ENCODE results near the gene CRTC2. TPM values are rescaled to one million over a fixed set of nuclear protein-coding genes. Genes with fewer than 3 reads are reported as not detected.
"Not testable (repeated sequence)": the region's sequence is repeated elsewhere in the genome, so short reads cannot be mapped to it uniquely, and the experiment has no call there.

CRTC2 gene
- total RNA-seq, 2 donors from 2014 or later = 84.9 to 131 TPM

- Mint-ChIP-seq H3K27ac (peak overlapping the region; percentile 92), H3K9me3 (no peaks in the 10 kb centered on the region), H3K4me3 (peak overlapping the region; percentile 96), H3K4me1 (peaks cover 25% of the 10 kb centered on the region), H3K27me3 (no peaks in the 10 kb centered on the region), H3K36me3 (ENCODE audit: low read depth) (peaks cover 57% of the 10 kb centered on the region)
- no peak for ATAC-seq (replicated peaks)
These were observed 38.2 kb downstream of the CRTC2 start for GRCh38 chr1:153919876-153920852.

- H3K27ac Mint-ChIP-seq = no peak overlapping the region
- no peak overlapping the region for H3K4me3 Mint-ChIP-seq
- peak; percentile 59 for ATAC-seq (replicated peaks)
- no peaks in the 10 kb centered on the region for H3K27me3 Mint-ChIP-seq
- peaks cover 58% of the 10 kb centered on the region for H3K36me3 Mint-ChIP-seq (ENCODE audit: low read depth)
- H3K4me1 Mint-ChIP-seq = peaks cover 32% of the 10 kb centered on the region
- no peaks in the 10 kb centered on the region for H3K9me3 Mint-ChIP-seq
These were observed 42.1 kb downstream of the CRTC2 start for GRCh38 chr1:153916297-153916696.

- H3K4me1 Mint-ChIP-seq = peaks cover 21% of the 10 kb centered on the region
- H3K4me3 Mint-ChIP-seq = no peak overlapping the region
- peak overlapping the region; percentile 62 for H3K27ac Mint-ChIP-seq
- ATAC-seq (replicated peaks) = no peak
- H3K36me3 Mint-ChIP-seq (ENCODE audit: low read depth) = peaks cover 52% of the 10 kb centered on the region
- no peaks in the 10 kb centered on the region for H3K9me3 Mint-ChIP-seq
- no peaks in the 10 kb centered on the region for H3K27me3 Mint-ChIP-seq
These were observed 46.1 kb downstream of the CRTC2 start for GRCh38 chr1:153912349-153912748.

- Mint-ChIP-seq H3K36me3 (ENCODE audit: low read depth) (peaks cover 53% of the 10 kb centered on the region), H3K4me1 (peaks cover 21% of the 10 kb centered on the region)
- not testable (repeated sequence) for H3K27me3 Mint-ChIP-seq; H3K4me3 Mint-ChIP-seq; ATAC-seq (replicated peaks); H3K27ac Mint-ChIP-seq; H3K9me3 Mint-ChIP-seq
These were observed 47.9 kb downstream of the CRTC2 start for GRCh38 chr1:153910560-153910959.

GRCh38 chr1:153908071-153908470 is 50.3 kb downstream of the CRTC2 start:
- no peak overlapping the region for H3K27ac Mint-ChIP-seq
- H3K27me3 Mint-ChIP-seq = no peaks in the 10 kb centered on the region
- peaks cover 52% of the 10 kb centered on the region for H3K36me3 Mint-ChIP-seq (ENCODE audit: low read depth)
- H3K9me3 Mint-ChIP-seq = no peaks in the 10 kb centered on the region
- ATAC-seq (replicated peaks) = no peak
- H3K4me1 Mint-ChIP-seq = peaks cover 21% of the 10 kb centered on the region
- no peak overlapping the region for H3K4me3 Mint-ChIP-seq

- Mint-ChIP-seq H3K9me3 (no peaks in the 10 kb centered on the region), H3K27ac (no peak overlapping the region), H3K36me3 (ENCODE audit: low read depth) (peaks cover 47% of the 10 kb centered on the region), H3K27me3 (no peaks in the 10 kb centered on the region), H3K4me1 (peaks cover 18% of the 10 kb centered on the region), H3K4me3 (no peak overlapping the region)
- ATAC-seq (replicated peaks) = no peak
These were observed 51.3 kb downstream of the CRTC2 start for GRCh38 chr1:153907134-153907533.

- H3K9me3 Mint-ChIP-seq = no peaks in the 10 kb centered on the region
- no peaks in the 10 kb centered on the region for H3K27me3 Mint-ChIP-seq
- peaks cover 10% of the 10 kb centered on the region for H3K4me1 Mint-ChIP-seq
- H3K27ac Mint-ChIP-seq = peak overlapping the region; percentile 60
- H3K36me3 Mint-ChIP-seq (ENCODE audit: low read depth) = peaks cover 41% of the 10 kb centered on the region
- ATAC-seq (replicated peaks) = no peak
- no peak overlapping the region for H3K4me3 Mint-ChIP-seq
These were observed 52.0 kb downstream of the CRTC2 start for GRCh38 chr1:153906396-153906795.

GRCh38 chr1:153905908-153906307 is 52.5 kb downstream of the CRTC2 start:
- not testable (repeated sequence) for H3K27me3 Mint-ChIP-seq, H3K4me3 Mint-ChIP-seq, H3K9me3 Mint-ChIP-seq, H3K4me1 Mint-ChIP-seq
- H3K36me3 Mint-ChIP-seq (ENCODE audit: low read depth) = peaks cover 40% of the 10 kb centered on the region
- ATAC-seq (replicated peaks) = peak; percentile 31
- peak overlapping the region; percentile 60 for H3K27ac Mint-ChIP-seq

- Mint-ChIP-seq H3K4me1 (peaks cover 5% of the 10 kb centered on the region), H3K27me3 (no peaks in the 10 kb centered on the region), H3K27ac (no peak overlapping the region), H3K4me3 (no peak overlapping the region), H3K36me3 (ENCODE audit: low read depth) (peaks cover 53% of the 10 kb centered on the region), H3K9me3 (no peaks in the 10 kb centered on the region)
- ATAC-seq (replicated peaks) = no peak
These were observed 54.5 kb downstream of the CRTC2 start for GRCh38 chr1:153903841-153904455.

GRCh38 chr1:153899509-153899908 is 58.9 kb downstream of the CRTC2 start:
- H3K4me3 Mint-ChIP-seq = no peak overlapping the region
- peaks cover 57% of the 10 kb centered on the region for H3K36me3 Mint-ChIP-seq (ENCODE audit: low read depth)
- peaks cover 5% of the 10 kb centered on the region for H3K4me1 Mint-ChIP-seq
- no peaks in the 10 kb centered on the region for H3K27me3 Mint-ChIP-seq
- no peak for ATAC-seq (replicated peaks)
- no peak overlapping the region for H3K27ac Mint-ChIP-seq
- no peaks in the 10 kb centered on the region for H3K9me3 Mint-ChIP-seq

Other genes with a start within 250 kb of the CRTC2 start
- 100 to 1,000 TPM in 1 of 2 donors, 10 to 100 TPM in 1; 49.5 to 103 TPM for gene INTS3, start 230.6 kb downstream of the CRTC2 start, total RNA-seq
- gene SLC27A3, start 183.2 kb downstream of the CRTC2 start, total RNA-seq = 1 to 10 TPM; 9.7 to 9.8 TPM
- gene GATAD2B, start 35.6 kb downstream of the CRTC2 start, total RNA-seq = 10 to 100 TPM; 47.8 to 51.1 TPM
- 100 to 1,000 TPM in 1 of 2 donors, 10 to 100 TPM in 1; 98.0 to 130 TPM for gene DENND4B, start 11.9 kb downstream of the CRTC2 start, total RNA-seq
- gene SLC39A1, start 4.9 kb upstream of the CRTC2 start, total RNA-seq = 100 to 1,000 TPM; 109 to 117 TPM
- 1 to 10 TPM; 7.4 to 9.3 TPM for gene CREB3L4, start 9.3 kb upstream of the CRTC2 start, total RNA-seq
- 100 to 1,000 TPM in 1 of 2 donors, 10 to 100 TPM in 1; 89.7 to 167 TPM for gene JTB, start 19.1 kb upstream of the CRTC2 start, total RNA-seq
- under 1 TPM; 0.66 to 0.91 TPM for gene RAB13, start 27.7 kb upstream of the CRTC2 start, total RNA-seq
- 1,000 to 10,000 TPM; 1,111 to 1,746 TPM for gene RPS27, start 32.1 kb upstream of the CRTC2 start, total RNA-seq
- under 1 TPM; 0.04 to 0.24 TPM for gene NUP210L, start 196.5 kb upstream of the CRTC2 start, total RNA-seq
- 100 to 1,000 TPM; 370 to 607 TPM for gene TPM3, start 233.5 kb upstream of the CRTC2 start, total RNA-seq
- gene CFAP141, start 247.7 kb upstream of the CRTC2 start, total RNA-seq = not detected